Testis (tissue), 2 donors: ENCODE data around the gene NLGN1.

ENCODE experiments used
- CTCF ChIP-seq, 3 experiments: fragments of 450-650 bp in 2 of 3; fragments of 200-600 bp in 1 of 3; sonication (generic) in 1 of 3; IDR thresholded peaks; one replicate each; pipeline ENCODE4 v1.5.1; 2016 to 2019; ENCODE audit warnings: antibody characterized with exemption in 3 of 3, mild to moderate bottlenecking in 2 of 3, moderate library complexity in 1 of 3
- POLR2A ChIP-seq: fragments of 450-650 bp; IDR thresholded peaks from one replicate; pipeline ENCODE4 v1.6.1; 2017; ENCODE audit warnings: antibody characterized with exemption, mild to moderate bottlenecking, moderate library complexity

DNA sequence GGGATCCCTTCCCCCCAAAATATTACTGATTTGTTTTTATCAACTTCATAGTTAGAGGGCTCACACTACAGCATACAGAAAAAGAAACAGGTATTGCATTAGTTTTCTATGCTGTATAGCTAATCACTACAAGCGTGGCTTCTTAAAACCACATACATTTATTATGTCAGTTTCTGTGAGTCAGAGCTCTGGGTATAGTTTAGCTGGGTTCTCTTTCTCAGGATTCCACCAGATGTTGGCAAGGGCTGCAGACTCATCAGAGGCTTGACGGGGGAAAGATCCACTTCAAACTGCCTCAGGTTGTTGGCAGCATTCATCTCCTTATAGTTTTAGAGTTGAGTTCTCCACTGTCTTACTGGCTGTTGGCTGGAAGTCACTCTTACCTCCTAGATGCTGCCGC lies 328.0 kb downstream of the NLGN1 start:
- TF ChIP-seq CTCF (IDR thresholded peaks at IDR 0.05) = no peak
- no peak for TF ChIP-seq POLR2A
